GM12874 (cell line): ENCODE data around the gene EZR.

ENCODE experiments used
- CTCF ChIP-seq: IDR thresholded peaks from 2 replicates; pipeline ENCODE4 v1.5.1; 2011; ENCODE audit warnings: low read depth, mild to moderate bottlenecking, control low read depth, low read length, moderate library complexity; ENCODE audit not compliant: insufficient read depth

The EZR gene

GRCh38 chr6:158766621-158767455, 52.3 kb downstream of the EZR start:
- TF ChIP-seq CTCF: no peak

DNA sequence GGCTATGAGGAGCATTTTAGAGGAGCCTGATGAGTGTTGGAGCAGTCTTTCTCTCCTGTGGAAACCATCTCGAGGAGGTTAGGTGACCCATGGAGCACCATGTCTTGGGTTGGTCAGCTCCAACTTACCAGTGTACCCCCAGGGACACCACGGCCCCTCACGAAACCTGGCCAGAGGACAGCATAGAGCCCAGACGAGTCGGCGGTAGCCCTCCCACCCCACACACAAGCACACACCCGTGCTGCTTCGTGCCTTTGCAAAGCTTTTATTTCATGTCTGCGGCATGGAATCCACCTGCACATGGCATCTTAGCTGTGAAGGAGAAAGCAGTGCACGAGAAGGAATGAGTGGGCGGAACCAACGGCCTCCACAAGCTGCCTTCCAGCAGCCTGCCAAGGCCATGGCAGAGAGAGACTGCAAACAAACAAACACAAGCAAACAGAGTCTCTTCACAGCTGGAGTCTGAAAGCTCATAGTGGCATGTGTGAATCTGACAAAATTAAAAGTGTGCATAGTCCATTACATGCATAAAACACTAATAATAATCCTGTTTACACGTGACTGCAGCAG, 53.6 kb downstream of the EZR start:
- no peak for TF ChIP-seq CTCF

DNA sequence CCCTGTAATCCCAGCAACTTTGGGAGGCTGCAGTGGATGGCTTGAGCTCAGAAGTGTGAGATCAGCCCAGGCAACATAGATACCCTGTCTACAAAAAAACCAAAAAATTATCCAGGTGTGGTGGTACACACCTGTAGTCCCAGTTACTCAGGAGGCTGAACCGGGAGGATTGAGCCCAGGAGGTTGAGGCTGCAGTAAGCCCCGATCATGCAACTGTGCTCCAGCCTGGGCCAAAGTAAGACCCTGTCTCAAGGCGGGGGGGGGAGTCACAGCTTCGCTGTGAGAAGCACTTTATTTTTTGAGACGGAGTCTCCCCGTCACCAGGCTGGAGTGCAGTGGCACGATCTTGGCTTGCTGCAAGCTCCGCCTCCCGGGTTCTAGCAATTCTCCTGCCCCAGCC, 54.2 kb downstream of the EZR start:
- TF ChIP-seq CTCF: no peak

- no peak for TF ChIP-seq CTCF
These were observed 54.9 kb downstream of the EZR start for GRCh38 chr6:158764183-158764849.

DNA sequence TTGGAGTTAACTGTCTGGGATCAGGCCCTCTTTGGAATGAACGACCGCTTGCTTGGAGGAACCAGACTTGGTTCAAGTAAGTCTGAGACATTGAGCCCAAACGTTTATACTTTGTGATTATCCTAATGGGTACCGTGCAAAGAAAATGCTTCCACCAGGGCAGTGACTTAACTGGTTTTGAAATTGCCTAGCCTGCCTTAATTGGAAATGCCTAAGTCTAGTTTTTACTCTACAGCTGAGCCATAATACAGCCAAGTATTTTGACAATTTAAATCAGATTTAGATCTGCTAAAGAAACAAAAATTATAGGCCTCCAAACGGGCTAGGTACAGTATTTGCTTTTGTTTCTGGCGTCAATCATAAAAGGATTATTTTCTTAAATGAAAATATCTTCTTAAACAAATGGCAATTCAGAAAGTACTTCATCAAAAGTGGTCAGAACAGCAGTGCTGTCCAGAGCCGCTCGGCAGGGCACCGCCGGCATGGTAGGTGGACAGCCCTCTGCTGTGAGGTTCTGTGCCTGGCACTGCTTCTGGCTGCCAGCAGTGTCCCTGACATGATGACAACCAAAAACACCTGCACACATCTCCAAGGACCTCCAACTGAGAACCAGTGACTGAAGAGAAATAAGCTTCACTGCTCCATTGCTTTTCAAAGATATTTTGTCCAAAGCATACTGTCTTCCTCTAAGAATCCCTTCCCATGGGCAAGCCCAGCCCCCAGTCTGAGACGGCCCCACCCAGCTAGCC, 55.6 kb downstream of the EZR start:
- TF ChIP-seq CTCF: no peak

GRCh38 chr6:158762787-158763433, 56.3 kb downstream of the EZR start:
- TF ChIP-seq CTCF: no peak
